Neural progenitor cell (in vitro differentiated cells): ENCODE measurements around the gene ADRB2.

Experiments
- EZH2 ChIP-seq: fragments of 200-600 bp; sonication (generic); IDR thresholded peaks from 2 replicates; pipeline ENCODE4 v1.6.1; 2017; ENCODE audit warnings: antibody characterized with exemption, mild to moderate bottlenecking, moderate library complexity
- EZH2phosphoT487 ChIP-seq: fragments of 200-600 bp; sonication (generic); IDR thresholded peaks from 2 replicates; pipeline ENCODE4 v1.6.1; 2017; ENCODE audit warnings: antibody characterized with exemption
- TF ChIP-seq, protein P1 (sequence below): fragments of 200-600 bp; sonication (generic); IDR thresholded peaks from 2 replicates; pipeline ENCODE4 v1.5.1; 2017; ENCODE audit warnings: antibody characterized with exemption, mild to moderate bottlenecking

DNA sequence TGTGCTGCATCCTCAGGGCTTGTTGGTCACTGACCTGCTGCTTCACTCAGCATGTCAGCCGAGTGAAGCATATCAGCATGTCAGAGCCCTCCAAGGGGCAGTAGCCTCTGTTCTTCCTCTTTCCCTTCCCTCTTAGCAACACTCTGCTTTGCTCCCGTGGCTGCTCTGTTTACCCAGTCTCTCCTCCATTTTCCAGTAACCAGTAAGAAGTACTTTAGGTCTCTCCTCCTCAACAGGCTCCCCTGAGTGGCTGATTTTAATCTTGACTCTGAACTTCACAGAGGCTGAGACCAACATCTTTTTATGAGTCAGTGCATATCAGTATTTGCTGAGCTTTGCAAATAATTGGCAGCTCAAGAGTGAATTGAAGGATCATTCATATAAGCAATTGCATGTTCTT lies 18.6 kb upstream of the ADRB2 start:
- TF ChIP-seq, protein P1, sequence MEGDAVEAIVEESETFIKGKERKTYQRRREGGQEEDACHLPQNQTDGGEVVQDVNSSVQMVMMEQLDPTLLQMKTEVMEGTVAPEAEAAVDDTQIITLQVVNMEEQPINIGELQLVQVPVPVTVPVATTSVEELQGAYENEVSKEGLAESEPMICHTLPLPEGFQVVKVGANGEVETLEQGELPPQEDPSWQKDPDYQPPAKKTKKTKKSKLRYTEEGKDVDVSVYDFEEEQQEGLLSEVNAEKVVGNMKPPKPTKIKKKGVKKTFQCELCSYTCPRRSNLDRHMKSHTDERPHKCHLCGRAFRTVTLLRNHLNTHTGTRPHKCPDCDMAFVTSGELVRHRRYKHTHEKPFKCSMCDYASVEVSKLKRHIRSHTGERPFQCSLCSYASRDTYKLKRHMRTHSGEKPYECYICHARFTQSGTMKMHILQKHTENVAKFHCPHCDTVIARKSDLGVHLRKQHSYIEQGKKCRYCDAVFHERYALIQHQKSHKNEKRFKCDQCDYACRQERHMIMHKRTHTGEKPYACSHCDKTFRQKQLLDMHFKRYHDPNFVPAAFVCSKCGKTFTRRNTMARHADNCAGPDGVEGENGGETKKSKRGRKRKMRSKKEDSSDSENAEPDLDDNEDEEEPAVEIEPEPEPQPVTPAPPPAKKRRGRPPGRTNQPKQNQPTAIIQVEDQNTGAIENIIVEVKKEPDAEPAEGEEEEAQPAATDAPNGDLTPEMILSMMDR = no peak
- no peak for TF ChIP-seq EZH2
- no peak for TF ChIP-seq EZH2phosphoT487
